ENCODE data around the gene MED22. TPM values are rescaled to one million over a fixed set of nuclear protein-coding genes. Genes with fewer than 3 reads are reported as not detected.
"Not testable (repeated sequence)": the region's sequence is repeated elsewhere in the genome, so short reads cannot be mapped to it uniquely, and the experiment has no call there.

The MED22 gene
- total RNA-seq, 1 donor, result 27.5 TPM

DNA sequence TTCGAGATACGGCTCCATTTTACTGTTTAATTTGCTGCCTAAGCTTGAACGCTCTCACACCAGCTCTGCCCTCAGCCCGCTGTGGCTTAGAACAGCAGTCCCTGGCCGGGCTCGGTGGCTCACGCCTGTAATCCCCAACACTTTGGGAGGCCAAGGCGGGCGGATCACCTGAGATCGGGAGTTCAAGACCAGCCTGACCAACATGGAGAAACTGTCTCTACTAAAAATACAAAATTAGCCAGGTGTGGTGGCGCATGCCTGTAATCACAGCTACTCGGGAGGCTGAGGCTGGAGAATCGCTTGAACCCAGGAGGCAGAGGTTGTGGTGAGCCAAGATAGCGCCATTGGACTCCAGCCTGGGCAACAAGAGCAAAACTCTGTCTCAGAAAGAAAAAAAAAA, 29.3 kb upstream of the MED22 start:
- not testable (repeated sequence) for DNase-seq (ENCODE audit: low read depth in 2 of 3, low spot score in 2 of 3)

DNA sequence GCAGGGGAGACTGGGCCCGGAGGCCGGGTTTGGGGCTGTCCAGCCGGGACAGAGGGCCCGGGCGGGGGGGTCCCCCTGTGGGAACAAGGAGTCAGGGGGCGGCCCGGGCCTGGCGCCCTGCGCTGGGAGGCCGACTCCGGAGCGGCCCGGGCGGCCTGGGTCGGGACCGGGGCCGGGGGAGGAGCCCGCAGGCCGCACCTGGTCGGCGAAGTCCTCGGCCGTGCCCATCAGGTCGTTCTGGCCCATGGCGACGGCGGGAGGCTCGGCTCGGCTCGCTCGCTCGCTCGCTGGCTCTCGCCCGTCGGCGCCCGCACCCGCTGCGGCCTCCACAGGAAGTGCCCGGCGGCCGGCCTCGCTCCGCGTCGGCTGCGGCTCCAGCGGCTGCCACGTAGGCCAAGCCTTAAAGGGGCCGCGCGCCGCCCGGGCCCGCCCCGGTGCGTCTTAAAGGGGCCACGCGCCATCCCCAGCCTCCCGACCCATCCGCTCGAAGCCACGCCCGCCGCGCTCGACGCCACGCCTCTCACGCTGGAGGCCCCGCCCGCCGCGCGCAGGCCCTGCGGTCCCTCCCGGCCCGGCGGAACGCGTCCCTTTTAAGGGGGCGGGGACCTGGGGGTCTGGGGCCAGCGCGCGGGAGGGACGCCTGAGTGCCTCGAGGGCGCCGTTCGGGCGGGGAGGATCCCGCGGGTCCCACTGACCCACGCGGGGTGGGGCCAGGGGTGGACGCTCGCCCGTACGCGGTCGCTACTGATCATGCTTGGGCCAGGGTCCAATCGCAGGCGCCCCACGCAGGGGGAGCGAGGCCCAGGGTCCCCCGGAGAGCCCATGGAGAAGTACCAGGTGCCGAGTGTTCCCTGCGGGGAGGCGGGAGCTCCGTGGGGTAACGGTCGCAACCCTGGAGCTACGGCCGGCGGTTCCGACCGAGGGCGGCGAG, 28.1 kb upstream of the MED22 start, which contains the start of the genes STKLD1 and SURF4:
STKLD1 (plus strand) TSS at position 643 of the 931 bp plus-strand sequence; CDS start at position 751, 108 bp downstream.
SURF4 (minus strand) TSS at position 337 of the 931 bp plus-strand sequence; CDS start at position 246, 91 bp downstream.
- DNase-seq (ENCODE audit: low read depth in 2 of 3, low spot score in 2 of 3), result peak; percentile 80 to 95 (median 94)

DNA sequence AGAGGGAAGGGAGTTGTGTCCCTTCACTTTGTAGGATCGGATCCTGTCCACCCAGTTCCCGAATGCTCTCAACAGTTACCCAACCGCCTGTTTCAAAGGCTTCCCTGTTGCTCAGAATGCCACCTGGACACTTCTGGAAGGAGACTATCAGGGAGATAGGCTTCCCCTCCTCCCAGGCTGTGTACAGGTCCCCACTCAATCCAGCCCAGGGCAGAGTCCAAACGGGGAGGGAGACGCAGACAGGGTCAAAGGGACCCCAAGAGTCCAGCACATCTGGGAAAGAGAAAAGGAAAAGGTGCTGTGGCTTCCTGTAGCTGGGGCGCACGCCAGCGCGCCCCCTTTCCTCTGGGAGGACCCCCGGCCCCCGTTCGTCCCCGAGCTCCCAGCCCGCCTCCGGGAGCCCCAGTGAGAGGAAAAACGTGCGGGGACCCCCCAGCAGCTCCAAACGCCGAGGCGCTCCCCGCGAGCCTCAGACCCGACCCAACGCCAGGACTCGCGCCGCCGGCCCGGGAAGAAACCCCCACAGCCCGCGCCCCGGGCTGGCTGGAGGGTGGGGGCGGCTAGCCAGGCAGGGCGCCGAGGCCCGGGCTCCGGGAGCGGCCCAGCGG, 27.3 kb upstream of the MED22 start:
- no peak for DNase-seq (ENCODE audit: low read depth in 2 of 3, low spot score in 2 of 3)

DNA sequence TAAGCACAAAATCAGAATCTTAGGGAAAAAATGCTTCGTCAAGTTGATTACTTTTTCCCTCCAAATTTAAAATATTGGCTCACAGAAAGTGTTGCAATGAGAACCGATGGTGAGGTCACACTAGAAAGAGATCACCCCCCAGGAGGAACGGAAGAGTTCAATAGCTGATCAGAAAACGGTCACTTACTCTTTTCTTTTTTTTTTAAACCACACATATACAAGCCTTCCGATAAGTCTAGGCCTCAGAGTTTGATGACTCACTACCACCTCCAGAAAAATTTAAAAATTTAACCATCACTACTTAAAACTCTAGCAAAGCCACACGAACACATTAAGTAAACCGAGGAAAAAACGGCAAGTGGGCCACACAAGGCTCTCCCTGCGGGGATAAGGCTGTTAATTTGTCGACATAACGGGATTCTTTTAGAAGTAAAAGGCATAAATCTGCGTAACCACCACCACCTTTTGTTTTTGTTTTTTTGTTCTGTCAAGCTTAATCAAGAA, 26.7 kb upstream of the MED22 start:
- peak in 2 of 3 donors; percentile 45 to 49 for DNase-seq (ENCODE audit: low read depth in 2 of 3, low spot score in 2 of 3)

DNA sequence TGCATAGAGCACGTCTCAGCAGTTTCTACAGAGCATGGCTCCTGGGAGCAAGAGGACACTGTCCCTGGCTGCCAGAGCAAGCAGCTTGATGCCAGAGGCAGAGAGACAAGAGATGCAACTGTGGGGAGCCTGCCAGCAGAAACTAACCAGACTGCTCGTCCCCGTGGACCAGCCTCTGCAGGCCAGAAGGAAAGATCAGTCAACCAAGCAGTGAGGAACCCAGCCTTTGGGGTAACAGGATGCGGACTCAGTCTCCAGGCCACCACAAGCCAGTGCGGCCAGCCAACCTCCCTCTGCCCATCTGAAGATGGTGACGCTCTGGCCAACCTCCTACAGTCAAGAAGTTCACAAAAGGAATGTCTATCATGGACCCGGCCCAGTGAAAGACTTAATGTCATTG, 24.2 kb upstream of the MED22 start:
- DNase-seq (ENCODE audit: low read depth in 2 of 3, low spot score in 2 of 3), result no peak

DNA sequence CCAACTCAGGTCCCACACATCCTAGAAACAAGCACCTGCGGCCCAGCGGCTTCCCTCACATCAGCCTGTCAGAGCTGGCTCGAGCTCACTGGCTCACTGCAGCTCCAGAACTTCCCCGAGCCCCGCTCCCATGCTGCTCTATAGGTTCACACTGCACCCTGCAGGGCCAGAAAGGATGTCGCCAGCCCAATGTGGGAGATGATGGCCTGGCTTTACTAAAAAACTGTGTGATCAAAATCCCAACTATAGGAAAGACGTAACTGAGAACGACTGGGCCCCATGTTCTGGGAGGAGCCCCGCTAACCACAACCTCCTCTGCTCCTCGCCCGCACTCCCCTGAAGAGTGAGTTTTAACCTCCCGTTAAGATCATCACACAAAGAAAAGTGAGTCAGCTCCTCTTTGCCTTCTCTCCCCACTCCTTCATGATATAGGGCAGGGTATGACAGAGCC, 23.4 kb upstream of the MED22 start:
- DNase-seq (ENCODE audit: low read depth in 2 of 3, low spot score in 2 of 3), result peak in 2 of 3 donors; percentile 28 to 38

DNA sequence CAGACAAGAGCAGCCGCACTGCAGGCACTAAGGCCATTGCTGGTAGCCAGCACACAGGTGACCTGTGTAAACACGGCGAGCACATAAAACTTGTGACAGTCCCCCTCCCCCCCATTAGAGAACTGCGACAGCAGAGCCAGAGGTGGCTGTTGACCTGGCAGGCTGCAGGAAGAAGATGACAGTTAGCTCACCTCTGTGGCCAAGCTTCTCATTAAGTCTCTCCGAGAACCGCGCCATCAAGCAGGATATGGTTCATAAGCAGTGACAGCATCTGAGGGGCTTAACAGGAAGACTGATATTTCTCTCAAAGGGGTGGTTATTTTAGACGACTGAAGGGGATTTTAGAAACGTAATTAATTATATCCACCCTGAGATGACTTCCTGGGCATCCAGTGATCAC, 22.8 kb upstream of the MED22 start:
- no peak for DNase-seq (ENCODE audit: low read depth in 2 of 3, low spot score in 2 of 3)

DNA sequence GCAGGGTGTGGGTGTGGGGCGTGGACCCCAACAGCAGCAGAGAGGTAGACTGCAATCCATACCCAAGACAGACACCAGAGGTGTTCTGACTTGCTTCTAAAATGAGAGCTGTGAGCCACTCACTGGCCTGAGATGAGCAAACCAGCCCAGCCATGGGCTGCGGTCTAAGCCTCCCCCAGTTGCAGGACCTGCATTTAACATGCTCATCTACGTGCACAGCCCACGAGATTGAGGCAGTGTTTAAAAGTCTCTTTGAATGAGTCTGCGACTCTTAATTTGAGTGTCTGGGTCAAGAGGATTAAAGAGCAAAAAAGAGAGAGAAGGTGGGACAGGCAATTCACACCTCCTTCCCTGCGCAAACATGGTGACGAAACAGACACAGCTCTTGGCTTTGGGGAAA, 22.0 kb upstream of the MED22 start:
- DNase-seq (ENCODE audit: low read depth in 2 of 3, low spot score in 2 of 3), result no peak

DNA sequence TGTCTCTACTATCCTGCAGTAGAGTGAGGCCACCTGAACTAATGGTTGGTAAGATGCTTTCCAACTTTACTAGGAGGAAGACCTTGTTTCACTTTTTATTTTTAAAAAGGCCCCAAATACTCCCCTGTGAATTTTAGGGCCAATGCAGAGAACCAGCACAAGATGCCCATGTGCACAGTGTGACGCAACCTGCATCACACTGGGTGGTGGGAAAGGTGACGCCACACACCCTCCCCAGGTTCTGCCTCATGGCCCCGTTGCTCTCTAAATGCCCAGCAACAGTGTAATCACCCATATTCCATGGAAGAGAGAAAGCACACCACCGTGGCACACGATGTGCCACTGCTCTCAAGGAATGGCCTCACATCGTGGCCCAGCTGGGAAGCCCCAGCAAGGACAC, 21.5 kb upstream of the MED22 start:
- DNase-seq (ENCODE audit: low read depth in 2 of 3, low spot score in 2 of 3), result no peak

DNA sequence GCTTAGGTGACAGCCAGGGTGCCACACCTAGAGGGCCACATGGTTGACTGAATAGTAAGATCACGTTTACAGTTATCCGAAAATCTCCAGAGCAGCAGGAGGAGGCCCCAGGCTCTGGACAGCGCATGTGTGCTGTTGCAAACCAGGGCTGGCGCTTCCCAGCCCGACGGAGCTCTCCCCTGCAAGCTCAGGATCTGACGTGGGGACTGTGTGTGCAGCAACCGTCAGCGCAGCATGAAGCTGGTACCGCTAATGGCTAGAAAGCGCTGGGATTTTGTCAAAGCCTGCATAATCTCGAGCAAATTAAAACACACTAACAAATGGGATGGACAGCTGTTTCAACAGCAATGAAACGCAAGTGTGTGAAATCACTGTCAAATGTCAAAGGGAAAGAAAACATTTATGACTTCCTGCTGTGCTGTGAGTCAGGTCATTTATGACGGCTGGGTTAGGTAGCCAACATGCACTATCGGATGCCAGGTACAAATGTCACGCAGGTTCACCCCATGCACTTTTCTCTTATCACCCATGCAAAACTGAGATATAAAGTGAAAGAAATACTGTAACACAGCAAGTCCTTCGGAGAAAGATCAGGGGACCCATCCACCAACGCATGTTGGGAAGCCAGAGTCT, 20.4 kb upstream of the MED22 start:
- DNase-seq (ENCODE audit: low read depth in 2 of 3, low spot score in 2 of 3), result no peak

DNA sequence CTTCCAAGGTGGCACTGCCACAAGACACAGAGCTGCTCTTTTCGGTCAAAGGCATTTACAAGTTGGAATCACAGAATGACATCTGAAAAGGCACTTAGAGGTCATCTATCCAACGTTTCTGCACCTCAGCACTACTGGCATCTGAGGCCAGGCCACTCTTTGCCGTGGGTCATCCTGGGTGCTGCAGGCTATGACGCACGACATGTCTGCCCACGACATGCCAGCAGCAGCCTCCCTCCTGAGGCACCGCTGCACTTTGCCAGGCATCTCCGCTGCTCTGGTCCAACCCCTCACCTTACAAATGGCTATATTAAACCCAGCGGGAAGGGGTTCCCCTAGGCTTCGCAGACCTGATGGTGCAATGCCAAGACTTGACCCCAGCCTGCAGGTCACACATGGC, 19.8 kb upstream of the MED22 start:
- no peak for DNase-seq (ENCODE audit: low read depth in 2 of 3, low spot score in 2 of 3)

DNA sequence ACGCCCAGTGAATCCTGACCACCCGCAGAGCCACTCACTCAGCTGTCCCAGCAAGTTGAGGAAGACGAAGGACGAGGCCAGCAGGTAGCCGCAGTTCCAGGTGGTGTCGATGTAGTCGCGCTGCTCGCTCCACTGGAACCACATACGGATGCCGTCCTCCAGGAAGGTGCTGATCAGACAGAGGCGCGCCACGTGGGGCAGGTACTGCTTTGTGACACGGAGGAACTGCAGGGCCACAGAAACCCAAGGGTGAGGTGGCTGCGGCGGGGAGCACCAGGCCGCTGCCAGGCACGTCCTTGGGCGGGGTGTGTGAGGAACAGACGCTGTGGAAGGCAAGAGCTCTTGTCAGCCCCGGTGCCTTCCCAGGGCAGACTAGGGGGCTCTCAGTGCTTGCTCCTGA, 19.3 kb upstream of the MED22 start:
- no peak for DNase-seq (ENCODE audit: low read depth in 2 of 3, low spot score in 2 of 3)

DNA sequence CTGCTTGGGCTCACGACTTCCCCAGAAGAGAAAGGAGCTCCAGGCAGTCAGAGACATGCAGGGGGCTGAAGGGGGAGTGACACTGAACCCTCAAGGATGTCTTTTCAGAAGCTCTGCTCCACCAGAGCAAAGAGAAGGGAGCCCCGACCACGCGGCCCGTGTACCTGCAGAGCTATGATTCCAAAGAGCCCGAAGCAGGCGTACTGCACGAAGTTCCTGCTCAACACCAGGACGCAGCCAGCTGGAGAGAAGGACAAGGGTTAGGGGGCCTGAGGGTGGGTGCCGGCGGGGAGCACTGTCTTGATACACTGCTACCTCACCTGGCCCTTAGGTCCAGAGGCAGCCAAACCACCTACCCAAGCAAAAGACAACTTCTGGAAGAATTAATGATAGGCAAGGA, 18.5 kb upstream of the MED22 start:
- no peak for DNase-seq (ENCODE audit: low read depth in 2 of 3, low spot score in 2 of 3)

DNA sequence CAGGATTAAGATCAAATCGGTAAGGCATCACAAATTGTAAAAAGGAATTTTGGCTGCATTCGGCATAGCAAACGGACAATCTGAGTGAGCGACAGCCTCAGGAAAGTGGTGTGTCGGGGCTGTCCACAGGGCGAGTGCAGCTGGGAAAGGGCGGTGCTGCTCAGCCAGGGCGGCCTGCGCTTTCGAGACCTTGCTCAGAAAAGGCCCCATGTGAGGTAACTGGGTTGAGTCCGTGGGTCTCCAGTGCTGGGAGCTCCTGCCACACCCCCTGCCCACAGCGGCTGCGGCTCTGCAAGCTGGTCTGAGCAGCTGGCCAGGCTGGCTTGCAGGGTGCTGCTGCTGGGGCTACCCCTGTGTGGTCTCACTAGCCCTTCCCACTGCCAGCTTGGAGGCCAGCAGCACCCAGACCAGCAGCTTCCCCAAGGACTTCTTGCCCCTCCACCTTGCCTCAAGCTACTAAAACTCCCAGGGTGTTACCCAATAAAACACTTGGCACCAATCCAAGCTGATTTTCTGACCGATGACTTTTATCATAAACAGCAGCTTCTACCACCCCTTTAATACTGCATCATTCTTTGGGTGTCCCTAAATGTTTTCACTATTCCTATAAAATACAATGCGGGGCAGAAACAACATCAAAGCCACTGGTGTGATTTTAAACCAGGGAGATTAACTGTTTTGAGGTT, 14.6 kb upstream of the MED22 start:
- DNase-seq (ENCODE audit: low read depth in 2 of 3, low spot score in 2 of 3), result no peak

DNA sequence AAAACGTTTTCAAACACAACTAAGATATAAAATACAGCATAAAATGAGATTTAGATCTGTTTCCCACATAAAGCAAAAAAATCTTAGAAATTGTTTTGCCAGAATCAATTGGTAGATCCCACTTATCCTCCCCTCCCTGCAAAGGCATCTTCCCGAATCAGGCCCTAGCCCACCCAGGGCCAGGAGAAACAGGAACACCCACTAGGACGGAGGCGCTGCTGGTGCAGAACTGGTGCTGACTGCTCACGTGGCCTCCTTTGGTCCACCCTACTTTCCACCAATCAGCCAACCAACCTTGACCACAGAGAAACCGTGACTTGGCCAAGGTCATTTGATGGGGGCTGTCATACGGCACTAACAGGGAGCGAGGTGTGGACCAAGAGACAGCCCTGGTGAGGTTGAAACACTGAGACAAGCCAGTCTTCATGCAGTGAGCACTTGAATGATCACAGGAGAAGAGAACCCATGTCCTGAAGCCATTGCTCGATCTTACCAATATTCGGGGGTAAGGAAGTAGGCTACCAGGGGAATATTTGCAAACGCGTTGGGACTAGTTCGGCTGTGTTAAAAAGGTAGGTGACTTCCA, 13.7 kb upstream of the MED22 start:
- no peak for DNase-seq (ENCODE audit: low read depth in 2 of 3, low spot score in 2 of 3)

DNA sequence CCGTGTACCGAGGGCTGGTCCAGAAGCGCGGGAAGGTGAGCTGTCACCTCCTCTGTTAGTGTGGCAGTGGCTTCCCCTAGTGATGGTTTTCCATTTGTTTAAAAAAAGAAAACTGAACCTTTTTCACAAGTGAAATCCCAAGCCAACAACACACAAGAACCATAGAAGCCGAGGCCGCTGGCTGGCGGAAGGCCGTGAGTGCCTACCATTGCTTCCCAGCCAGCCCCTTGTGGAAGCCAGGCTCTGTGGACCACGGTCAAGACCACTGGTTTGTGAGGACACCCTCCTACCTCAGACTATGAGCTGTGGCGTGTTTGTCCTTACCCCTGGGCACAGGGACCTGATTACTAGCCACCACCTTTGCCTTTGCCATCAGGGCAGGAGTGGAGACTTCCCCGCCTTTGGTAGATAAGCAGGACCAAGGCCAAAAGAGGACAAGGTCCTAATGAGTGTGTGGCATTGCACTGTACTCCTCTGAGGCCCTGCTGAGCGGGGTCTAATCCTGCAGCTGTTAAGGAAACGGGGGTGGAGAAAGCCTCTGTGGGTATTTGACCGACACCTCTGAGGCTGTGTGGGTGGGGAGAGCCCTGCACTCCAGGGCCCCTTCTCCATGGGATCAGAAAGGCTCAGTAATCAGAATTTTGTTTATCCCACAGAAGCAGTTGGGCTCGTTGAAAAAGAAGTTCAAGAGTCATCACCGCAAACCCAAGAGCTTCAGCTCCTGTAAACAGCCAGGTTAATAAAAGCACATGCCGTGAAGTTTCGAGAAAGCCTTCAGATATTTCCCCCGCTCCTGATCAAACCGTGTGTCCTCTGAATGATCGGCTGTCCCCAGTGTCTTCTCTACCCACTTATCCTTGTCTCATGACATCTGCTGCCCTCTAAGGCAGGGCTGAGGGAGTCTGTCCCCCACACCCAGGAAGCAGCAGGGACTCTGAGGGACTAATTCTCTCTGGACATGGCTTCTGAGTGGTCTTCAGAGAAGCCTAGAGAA, 12.8 kb upstream of the MED22 start:
- DNase-seq (ENCODE audit: low read depth in 2 of 3, low spot score in 2 of 3), result no peak

DNA sequence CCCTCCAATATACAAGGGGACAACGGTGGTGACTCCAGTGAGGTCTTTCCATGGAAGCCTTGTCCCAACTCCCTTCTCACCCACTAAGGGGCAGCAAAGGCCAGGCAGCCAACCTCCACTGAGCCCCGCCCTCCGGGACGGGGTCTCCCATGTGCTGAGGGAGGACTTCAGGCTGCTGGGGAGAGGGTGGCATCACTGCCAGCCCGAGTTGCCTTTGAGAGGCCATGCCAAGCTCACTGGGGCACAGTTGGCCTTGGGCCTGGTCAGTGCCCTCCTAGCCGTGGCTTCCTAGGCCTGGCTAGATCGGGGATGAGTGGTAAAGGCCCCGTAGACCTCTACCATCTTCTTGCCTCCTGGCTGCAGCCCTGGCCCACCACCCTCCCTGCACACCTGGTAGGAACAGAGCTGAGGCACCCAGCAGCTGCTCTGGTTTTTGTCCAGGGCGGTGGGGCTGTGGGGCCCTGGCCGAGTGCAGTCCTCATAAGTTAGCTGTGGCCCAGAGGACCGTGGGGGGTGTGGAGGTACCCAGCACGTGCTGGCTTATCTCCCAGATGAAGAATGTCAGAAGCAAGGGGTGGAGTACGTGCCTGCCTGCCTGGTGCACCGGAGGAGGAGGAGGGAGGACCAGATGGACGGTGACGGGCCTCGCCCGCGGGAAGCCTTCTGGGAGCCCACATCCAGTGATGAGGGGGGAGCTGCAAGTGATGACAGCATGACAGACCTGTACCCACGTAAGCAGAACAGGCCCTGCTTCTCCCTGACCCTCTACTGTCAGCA, 11.7 kb upstream of the MED22 start:
- peak in 1 of 3 donors; percentile 40 for DNase-seq (ENCODE audit: low read depth in 2 of 3, low spot score in 2 of 3)

DNA sequence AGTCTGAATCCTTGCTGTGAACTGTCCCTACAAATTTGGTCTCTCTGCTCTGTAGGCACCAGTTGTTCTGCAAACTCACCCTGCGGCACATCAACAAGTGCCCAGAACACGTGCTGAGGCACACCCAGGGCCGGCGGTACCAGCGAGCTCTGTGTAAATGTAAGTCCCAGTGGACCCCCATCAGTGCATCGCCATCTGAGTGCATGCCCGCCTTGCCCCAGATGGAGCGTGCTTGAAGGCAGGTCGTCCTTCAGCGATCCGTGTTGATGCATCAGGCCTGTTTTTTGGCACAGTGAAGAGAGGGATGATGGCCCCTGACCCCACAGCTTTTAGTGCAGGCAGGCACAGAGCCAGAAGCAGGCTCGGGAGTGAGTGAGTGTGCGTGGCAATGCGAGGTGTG, 9.7 kb upstream of the MED22 start:
- DNase-seq (ENCODE audit: low read depth in 2 of 3, low spot score in 2 of 3), result no peak

Data from hematopoietic multipotent progenitor cell (in vitro differentiated cells).